Fibroblast of skin of right biceps (primary cell): ENCODE measurements around the gene ST3GAL4.

Source experiments
- DNase-seq: peaks from one replicate; pipeline ENCODE4 v3.0.0-alpha.2; 2013

Gene ST3GAL4

DNA sequence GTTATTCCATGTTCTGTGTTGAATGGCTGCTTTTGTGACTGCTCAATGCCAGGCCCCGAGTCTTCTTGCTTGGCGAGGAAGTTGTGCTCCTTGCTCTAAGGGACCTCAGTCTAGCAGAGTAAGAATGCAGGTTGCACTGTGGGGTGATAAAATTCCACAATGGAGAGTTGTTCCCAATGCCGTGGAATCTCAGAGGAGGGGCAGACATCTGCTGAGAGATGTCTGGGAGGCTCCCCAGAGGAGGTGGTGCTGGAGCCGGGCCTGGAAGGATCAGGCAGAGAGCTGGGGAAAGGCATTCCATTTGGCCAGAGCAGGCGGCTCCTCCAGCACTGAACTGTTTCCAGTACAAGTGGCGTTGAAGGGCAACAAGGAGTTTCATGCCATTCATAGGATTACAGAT is 55.2 kb downstream of the ST3GAL4 start:
- no peak for DNase-seq

DNA sequence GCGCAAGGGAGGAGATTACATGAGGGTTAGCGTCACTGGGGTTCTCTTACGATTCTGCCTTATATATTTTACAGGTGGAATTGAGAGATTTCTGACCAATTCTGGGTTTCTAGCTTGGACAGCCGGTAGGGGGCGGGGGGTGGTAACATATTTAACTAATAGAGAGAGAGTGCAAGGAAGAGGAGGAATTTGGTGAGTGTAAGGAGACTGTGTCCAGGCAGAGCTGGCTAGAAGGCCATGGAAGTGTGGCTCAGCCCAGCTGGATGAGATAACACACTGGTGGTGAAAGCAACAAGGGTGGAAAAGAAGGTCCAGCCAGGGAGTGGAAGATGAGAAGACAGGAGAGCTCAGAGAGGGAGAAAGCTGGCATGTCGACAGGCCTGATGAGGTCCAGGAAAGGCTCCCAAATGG is 56.5 kb downstream of the ST3GAL4 start:
- no peak for DNase-seq

- no peak for DNase-seq
Observed at GRCh38 chr11:126413426-126413825, 57.9 kb downstream of the ST3GAL4 start.

DNA sequence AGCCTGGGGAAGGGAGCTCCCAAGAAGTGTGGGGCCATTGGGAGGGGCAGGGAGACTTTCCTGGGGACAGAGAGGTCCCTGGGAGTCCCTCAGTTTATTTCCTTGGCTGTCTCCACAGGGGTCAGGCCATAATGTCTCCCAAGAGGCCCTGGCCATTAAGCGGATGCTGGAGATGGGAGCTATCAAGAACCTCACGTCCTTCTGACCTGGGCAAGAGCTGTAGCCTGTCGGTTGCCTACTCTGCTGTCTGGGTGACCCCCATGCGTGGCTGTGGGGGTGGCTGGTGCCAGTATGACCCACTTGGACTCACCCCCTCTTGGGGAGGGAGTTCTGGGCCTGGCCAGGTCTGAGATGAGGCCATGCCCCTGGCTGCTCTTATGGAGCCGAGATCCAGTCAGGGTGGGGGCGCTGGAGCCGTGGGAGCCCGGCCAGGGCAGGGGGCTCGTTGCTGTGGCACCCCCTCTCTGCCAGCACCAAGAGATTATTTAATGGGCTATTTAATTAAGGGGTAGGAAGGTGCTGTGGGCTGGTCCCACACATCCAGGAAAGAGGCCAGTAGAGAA is 58.4 kb downstream of the ST3GAL4 start:
- no peak for DNase-seq

- DNase-seq: no peak
Observed at GRCh38 chr11:126414615-126415014, 59.1 kb downstream of the ST3GAL4 start.

GRCh38 chr11:126415128-126415527 is 59.6 kb downstream of the ST3GAL4 start:
- no peak for DNase-seq

DNA sequence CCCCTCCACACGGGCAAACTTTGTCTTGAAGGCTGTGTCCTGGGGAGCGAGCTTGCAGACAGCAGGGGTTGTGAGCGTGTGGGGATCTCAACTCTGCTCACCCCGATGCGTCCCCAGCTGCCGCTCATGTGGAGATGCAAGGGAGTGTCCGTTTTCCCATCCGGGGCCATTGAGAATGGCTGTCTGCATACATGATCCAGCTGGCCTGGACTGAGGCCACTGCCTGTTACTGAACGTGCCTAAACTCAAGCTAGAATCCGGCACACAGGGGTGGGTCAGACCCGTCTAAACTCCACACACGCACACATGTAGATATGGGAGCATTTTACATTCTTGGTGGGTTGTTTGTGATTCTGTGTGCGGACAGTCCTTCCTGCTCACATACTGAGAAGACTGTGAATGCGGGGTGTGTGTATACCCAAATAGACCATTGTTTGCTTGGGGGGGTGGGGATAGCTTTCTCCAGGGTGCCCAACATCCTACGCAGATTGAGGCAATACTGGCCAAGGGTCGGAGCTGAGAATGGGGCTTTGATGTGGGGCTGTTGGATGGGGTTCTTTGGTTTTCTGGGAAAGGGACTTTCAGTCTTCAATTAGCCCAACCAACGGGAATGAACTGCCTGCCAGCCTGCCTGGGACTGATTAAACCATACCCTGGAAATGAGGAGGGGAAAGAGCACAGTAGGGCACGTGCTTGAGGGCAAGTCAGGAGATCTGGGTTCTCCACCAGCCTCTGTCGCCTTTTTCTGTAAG is 60.4 kb downstream of the ST3GAL4 start:
- DNase-seq: no peak

DNA sequence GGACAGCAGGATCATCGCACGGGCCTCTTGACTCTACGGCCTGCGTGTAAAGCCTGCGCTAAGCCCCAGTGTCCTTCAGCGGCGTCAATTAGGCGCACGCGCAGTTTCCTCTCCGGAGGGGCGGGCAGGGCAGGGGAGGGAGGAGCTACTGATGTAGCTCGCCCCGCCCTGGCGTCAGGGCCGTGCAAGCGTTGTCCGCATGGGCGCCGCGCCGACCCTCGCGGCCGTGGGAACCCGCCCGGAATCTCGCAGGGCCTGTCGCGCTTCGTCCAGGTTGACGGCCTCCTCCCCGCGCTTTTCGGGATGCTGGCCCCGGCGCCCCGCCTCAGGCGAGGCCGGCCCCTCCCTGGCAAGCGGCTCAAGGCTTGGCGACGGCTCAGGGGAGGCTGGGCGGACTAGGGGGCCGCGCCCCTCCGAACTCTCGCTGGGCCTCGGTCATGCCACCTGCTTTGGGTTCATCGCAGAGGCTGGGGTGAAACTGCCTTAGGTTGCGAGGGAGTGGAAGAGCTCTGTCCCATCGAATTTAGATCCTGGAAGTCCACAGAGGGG is 61.1 kb downstream of the ST3GAL4 start:
- DNase-seq: peak; percentile 86

DNA sequence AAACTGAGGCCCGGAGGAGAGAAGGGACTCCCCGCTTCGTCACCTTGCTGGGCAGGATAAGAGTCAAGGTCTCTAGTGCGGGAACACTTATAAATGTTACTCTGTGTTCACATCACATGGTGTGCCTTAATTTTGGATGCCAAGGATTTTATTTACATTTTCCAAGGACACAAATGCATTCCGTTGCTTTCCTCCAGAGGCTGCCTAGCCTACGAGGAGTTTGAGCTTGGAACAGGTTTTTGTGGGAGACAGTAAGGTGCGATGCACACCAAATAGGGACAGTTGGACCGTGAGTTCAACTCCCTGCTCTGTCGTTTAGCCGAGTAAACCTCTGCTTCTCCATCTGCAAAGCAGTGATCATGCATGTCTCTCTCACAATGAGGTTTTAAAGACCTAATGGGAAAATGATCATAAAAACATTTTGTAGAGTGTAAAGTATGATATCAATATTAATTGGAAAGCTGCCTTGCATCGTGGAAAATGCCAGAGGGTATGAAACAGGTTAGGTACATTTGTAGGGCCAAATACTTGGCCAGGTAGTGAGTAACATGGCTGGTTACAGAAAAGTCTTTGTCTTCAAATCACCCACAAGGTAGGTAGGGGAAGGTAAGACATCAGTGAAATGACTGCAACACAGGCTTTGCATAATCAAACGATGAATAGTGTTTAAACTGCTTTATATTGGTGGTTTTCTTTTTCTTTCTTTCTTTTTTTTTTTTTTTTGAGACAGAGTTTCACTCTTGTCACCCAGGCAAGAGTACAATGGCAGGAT is 61.8 kb downstream of the ST3GAL4 start:
- DNase-seq: no peak

DNA sequence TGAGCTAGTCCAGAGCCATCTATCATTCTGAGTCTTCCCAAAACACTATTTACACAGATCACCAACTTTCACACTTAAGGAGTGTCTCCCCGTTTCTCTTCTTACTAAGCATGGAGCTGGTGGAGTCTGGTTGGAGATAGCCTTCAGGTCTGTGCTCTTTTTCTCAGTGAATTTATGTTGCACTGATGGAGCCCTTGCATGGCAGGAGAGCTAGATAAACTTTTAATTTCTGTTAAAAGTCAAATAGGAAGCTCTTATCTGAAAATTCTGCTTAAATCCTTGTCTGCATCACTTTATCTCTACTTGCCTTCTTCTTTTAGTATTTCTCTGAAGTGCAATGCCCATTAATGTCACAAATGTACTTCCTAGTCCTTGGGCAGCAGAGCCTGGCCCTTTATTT is 63.4 kb downstream of the ST3GAL4 start:
- no peak for DNase-seq

DNA sequence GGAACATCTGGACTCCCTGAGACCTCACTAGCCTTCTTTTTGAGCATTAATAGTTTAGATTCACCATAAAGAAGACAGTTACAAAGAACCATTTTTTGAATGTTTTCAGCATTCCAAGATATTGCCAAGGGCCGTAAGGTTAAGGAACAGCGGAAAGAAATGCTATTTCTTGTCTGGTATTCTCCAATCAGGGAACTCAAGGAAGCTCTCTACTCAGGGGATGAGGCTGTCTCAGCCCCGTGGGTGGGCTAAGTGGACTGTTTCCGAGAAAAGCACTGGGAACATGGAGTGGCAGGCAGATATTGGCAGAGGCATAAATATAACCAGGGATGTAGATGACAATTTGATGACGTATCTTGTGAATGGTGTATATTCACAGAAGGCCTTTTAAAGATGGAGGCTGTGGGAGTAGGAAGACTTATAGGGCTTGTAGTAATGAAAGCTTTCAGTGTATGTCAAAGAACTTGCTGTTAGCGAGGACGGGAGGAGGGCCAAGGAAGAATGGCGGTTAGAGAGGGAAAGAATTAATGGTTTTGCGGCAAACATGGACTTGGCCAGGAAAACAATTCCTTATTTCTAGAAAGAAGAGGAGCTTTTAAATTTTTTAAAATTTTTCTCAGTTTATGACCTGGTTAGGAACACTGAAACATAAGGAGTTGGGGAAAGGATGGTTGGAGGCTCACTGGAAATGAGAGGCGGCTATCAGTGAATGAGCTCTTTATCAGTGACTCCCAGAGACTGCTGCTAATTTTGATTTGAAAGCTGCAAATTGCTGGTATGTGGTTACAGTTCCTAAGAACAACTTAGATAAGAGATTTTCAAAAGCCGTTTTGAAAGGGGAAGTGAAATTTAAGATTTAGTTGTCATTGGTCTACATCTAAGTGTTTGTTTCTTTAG is 64.6 kb downstream of the ST3GAL4 start:
- DNase-seq: peak; percentile 39

DNA sequence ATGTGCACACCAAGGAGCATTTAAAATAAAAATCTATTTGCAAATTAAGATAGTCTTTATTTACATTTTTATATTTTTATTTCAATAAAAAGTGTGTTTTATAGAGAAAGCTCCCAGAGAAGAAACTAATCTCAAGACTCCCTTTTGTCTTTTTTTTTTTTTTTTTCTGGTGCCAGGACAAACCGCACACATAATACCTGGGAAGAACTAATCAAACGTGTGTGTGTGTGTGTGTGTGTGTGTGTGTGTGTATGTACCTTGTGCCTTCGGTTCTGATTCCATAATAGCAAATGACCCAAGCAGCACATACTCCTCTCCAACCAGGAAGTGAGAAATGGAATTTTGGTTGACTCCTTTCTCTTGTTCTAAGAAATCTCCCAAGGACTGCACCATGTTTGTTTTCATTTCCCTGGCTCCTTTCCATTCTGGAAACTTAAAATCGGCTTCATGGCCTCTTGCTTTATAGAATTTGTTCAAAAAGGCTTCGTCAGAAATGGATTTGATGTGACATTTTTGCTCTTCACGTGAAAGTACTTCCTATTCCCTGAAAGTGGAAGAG is 65.3 kb downstream of the ST3GAL4 start:
- no peak for DNase-seq

DNA sequence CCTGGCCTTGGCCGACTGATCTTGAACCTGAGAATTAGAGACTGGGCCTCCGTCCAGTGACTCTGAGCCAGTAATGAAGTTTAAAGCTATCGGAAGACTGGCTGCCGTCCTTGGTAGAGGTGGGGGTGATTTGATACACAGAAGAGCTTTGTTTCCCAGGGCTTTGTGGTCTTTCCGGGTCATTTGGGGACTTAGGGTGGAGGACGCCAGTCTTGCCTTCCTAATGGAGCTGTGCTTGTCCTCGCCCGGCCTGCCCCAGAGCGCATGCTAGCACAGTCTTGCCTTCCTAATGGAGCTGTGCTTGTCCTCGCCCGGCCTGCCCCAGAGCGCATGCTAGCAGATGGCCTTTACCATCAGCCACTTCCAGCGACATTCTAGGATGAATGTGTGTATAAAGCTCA is 65.8 kb downstream of the ST3GAL4 start:
- no peak for DNase-seq

DNA sequence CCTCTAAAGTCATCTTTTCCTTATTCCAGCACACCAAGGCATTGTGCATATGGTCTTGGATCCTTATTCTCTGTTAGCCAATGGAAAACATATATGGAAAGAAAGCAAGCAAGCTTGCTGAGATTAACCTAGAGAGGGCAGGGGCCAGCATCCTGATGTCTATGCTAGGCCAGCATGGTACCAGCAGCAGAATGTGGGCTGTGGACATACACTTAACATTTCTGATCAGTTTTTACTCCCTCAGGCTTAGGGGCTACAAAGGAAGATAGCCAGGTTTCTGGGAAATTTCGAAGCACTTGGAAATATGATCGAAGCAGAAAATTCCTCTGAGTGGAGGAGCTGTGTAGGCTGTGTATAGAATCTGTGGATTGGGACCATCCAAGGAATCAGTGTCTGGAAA is 67.0 kb downstream of the ST3GAL4 start:
- DNase-seq: no peak

DNA sequence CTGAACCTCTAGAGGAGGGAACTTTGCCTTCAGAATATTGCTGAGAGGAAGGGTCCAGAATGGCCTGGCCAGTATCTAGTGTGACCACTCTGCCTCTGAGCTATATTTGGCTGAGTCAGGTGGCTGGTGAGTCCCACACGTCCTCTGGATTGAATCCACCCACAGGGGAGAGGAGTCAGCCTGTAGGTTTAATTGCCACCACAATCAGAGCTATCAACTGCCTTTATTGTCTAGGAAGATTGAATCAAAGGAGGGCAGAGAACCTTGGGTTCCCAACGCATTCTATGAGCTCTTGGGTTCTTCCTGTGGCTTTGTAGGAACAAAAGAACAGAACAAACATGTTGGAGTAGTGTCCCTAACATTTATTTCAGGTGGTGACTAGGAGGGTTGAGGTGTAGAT is 67.7 kb downstream of the ST3GAL4 start:
- DNase-seq: no peak

GRCh38 chr11:126423743-126424142 is 68.3 kb downstream of the ST3GAL4 start:
- DNase-seq: no peak

DNA sequence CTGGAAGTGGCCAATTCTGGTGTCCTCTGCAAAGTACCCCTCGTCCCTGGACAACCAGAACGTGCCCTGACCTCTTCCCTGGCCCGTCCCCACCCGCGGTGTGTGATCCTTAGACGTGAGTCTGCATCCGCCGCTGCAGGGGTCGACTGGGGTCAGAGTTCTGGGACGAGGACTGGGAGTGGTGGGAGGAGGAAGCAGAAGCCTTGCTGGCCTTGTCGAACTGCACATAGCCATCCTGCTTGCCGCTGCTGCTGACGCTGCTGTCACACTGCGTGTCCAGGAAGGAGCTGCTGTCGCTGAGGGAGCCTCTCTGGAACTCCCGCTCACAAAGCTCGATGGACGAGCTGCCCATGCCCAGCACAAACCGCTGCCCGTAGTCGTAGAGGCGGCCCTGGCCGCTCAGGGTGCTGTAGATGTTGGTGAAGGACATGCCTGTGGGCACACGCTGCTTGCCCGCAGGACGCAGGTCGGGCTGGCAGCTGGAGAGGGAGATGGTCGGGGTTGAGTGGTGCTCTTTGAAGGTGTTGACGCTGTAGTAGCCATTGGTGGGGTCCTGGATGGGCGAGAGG is 69.1 kb downstream of the ST3GAL4 start:
- DNase-seq: no peak

DNA sequence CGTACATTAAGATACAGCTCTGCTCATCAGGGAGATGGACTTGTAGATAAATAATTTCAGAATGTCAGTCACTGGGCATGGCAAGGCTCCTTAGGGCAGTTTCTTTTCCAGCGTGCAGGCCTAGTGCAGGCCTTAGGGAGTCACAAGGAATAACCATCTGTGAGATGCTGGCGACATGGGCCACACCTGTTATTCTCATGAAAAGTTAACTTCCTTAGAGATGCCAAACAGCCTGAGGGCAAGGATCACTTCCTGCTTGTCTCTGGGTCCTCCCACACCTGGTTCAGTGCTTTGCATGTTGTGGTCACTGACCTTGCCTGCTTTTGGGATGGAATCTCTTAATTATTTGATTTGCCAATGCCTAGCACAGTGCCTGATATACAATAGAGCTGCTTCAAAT is 70.6 kb downstream of the ST3GAL4 start:
- DNase-seq: no peak

DNA sequence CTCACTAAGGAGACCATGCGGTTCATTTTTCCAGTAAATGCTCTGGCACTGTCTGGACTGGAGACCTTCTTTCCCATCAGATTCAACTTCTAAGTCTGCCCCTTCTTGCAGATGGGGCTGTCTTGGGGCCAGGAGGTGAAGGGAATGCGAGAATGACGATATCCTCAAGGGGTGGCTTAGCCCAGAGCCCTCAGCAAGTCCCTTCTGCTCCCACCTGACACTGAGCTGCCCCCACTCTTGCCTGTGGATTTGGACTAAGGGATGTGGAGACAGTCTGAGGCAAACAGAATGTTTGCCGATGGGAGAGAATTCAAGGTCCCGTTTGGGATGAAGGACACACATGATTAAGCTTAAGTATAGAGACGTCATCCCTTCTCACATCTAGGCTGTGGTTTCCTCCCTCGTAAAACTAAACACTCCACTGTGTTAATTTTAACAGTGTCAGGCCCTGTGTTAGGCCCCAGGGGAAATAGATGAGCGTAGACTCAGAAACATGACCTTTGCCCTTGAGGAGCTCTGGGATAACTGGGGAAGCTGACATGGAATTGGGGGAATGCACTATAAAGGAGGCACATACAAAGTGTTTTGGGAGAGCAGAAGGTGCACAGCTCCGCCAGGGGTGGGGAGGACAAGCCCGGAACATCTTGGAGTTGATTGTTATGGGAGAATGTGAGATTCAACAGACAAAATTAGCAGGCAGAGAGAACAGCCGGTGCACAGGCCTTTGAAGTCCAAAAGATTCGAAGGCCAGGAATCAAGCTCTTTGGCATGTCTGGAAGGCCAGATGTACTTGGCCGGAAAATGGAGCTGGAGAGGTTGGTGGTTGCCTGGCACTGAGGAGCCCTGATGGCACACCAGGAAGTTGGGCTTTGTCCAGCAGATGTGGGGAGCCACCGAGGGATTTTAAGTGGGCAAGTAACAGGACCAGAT is 71.6 kb downstream of the ST3GAL4 start:
- no peak for DNase-seq

DNA sequence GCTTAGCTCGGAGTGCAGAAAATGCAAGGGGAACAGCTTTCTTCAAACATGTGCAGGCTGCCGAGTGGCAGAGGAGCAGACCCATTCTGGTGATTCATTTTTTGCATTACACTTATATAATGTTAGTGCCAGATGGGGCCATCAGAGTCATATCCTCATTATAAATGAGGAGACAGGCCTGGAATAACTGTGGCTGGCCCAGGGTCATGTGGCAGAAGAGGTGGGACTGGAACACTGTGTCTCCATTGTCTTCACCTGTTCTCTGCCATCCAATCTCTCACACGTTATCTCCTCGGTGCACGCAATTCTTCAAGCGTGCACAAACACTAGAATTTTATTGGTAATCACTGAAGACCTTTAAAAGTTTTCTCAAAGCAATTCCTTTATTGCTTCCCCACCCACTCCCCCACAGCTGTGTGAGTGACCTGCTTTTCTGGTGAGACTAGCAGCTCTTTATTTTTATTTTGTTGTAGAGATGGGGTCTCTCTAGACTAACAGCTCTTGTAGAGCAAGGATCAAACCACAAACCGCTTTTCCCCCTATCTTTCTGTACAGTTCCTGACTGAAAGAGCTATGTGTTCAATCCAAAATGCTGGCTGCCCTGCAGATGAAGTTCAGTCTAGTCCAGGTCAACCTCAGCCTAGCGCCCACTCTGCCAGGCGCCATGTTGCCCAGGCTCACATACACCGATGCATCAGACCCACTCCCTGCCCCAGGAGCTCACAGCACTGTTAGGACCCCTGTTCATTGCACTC is 75.3 kb downstream of the ST3GAL4 start:
- peak; percentile 12 for DNase-seq
